Peyer's patch (tissue), 4 donors: Measurements from ENCODE around the gene ERC1.

Experiments
- CTCF ChIP-seq, 6 experiments: fragments of 450-650 bp in 4 of 6; fragments of 200-600 bp in 2 of 6; sonication (generic) in 1 of 6; IDR thresholded peaks; one replicate each; pipeline ENCODE4 v1.5.1; 2017 to 2019; ENCODE audit warnings: antibody characterized with exemption in 6 of 6, mild to moderate bottlenecking in 3 of 6, moderate library complexity in 1 of 6
- POLR2A ChIP-seq, 2 donors: fragments of 450-650 bp; IDR thresholded peaks; one replicate each; pipeline ENCODE4 v1.5.1; 2017; ENCODE audit warnings: antibody characterized with exemption in 2 of 2, mild to moderate bottlenecking in 2 of 2, moderate library complexity in 2 of 2

DNA sequence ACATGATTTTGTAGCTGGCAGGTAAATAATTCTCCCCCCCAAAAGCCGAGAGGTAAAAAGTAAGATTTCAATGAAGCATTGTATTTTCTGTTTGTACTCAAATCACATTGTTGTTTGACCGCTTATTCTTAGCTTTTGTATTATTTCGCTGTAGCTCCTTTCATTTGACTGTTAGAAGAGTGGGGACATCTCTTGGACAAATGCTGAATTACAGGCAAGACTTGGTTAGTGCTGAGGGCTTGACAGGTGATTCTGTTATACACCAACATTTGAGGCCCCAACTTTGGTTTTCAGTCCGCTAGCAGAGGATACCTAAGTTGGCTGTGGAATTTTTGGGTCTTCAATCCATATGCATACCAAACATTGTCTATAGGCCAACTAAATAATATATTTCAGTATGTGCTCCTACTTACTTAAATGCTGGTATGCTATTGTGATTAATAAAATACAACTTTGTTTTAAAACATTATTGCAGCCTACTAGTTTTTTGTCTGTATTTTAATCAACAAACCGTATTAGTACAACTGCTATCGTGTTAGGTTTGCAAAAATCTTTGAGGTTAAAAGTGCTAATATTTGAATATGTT is 102.2 kb downstream of the ERC1 start:
- TF ChIP-seq CTCF (IDR thresholded peaks at IDR 0.05) (peak in 5 of 6 experiments; percentile 37 to 75 (median 66)), POLR2A (IDR thresholded peaks at IDR 0.05) (no peak)
